ENCODE results near the gene ENPP6. TPM values are rescaled to one million over a fixed set of nuclear protein-coding genes. Genes with fewer than 3 reads are reported as not detected.
"Not testable (repeated sequence)": the region's sequence is repeated elsewhere in the genome, so short reads cannot be mapped to it uniquely, and the experiment has no call there.

The ENPP6 gene
- total RNA-seq, 2 donors from 2014 or later, result 0.82 to 2.2 TPM

DNA sequence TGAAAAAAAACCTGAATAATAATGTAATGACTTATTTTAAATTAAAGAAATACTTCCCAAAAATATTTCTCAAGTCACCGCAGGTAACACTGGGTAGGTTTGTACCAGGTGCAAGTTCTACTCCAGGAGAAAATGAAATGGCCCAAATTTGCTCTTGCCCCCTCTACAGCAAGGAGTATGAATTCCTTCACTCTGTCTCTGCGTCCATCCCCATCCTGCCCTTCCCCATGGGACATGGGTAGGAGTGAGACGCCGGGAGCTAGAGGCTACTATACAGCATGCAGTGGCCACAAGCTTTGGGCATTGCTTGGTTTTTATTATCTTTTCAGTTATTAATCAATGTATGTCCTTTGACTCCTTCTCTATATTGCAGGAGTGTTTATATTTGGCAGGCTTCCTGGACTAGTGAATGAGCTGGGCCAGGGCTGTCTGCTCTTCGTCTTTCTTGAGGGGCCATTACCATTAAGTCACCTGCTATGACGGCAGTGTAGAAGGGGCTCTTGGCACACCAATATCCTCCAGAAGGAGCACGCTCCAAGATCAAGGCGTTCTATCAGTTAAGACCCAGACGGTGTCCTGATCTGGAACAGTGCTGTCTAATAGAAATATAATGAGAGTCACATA lies 149.6 kb downstream of the ENPP6 start:
- H3K9me3 Mint-ChIP-seq, result peaks cover 11% of the 10 kb centered on the region
- no peak for ATAC-seq (replicated peaks)
- H3K27ac Mint-ChIP-seq, result no peak overlapping the region
- H3K27me3 Mint-ChIP-seq, result peaks cover 25% of the 10 kb centered on the region
- H3K36me3 Mint-ChIP-seq (ENCODE audit: low read depth), result no peaks in the 10 kb centered on the region
- no peaks in the 10 kb centered on the region for H3K4me1 Mint-ChIP-seq
- H3K4me3 Mint-ChIP-seq, result no peak overlapping the region

DNA sequence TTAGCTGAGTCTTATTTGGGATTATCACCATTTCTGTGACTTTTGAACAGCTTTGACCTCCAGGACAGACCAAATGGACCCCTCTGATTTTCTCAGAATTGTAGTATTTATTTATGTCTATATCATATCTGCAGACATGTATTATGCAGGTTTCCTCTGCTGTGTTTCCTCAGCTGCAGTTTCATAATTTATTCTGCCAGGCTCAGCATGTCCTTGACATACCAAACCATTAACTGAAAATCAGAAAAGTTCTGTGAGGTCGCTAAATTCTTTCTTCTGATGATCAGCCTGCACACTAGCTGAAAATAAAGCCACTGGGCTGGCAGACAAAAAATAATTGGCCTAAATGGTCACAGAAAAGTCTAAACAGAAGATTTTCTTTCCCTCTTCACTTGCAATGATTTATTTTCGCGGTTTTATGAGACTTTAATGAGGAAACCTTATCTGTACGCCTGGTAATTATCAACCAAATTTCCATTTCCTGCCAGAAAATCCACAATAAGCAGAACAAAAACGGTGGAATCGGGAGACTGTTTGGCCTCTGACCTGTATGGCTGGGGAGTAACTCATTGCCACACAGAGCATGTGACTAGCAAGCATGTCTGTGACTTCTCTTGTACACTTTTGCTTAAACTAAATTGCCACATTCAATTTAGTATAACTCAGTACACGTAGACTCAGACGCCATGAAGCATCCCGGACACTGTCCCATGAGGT lies 150.9 kb downstream of the ENPP6 start:
- H3K27me3 Mint-ChIP-seq, result peaks cover 25% of the 10 kb centered on the region
- ATAC-seq (replicated peaks), result no peak
- no peaks in the 10 kb centered on the region for H3K36me3 Mint-ChIP-seq (ENCODE audit: low read depth)
- no peak overlapping the region for H3K27ac Mint-ChIP-seq
- H3K4me1 Mint-ChIP-seq, result no peaks in the 10 kb centered on the region
- H3K4me3 Mint-ChIP-seq, result no peak overlapping the region
- peaks cover 1% of the 10 kb centered on the region for H3K9me3 Mint-ChIP-seq

DNA sequence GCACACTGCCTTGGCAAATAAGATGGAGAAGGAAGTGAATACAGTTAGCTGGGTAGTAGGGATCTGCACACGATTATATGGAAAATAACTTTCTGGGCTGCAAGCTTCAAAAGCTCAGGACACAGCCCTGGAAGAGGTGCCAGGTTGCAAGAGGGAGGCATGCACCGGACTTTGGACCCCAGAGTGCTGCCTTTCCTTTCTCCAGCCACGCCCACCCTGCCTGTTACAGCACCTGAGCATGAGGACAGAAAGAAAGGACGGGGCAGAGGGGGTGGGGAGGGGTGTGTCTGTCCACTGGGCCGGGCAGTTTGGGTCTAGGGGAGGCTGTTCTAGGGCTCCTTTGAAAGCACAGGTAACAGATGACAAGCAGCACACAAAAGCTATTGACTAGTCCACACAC lies 152.8 kb downstream of the ENPP6 start:
- no peaks in the 10 kb centered on the region for H3K36me3 Mint-ChIP-seq (ENCODE audit: low read depth)
- no peaks in the 10 kb centered on the region for H3K4me1 Mint-ChIP-seq
- ATAC-seq (replicated peaks), result no peak
- no peak overlapping the region for H3K4me3 Mint-ChIP-seq
- H3K27ac Mint-ChIP-seq, result no peak overlapping the region
- H3K9me3 Mint-ChIP-seq, result no peaks in the 10 kb centered on the region
- peaks cover 25% of the 10 kb centered on the region for H3K27me3 Mint-ChIP-seq

DNA sequence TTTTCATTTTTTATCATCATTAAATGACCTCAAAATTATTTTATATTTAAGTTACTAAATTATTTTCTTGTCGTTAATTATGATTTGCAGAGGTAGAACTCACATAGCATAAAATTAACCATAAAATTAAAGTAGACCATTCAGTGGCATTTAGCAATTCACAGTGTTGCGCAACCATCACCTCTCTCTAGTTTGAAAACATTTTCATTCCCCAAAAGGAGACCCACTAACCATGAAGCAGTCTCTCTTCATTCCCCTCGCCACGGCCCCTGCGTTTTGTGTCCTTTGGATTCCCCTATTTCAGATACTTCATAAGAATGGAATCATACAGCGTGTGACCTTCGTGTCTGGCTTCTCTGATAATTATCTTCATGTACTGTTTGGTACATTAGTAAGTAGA lies 154.9 kb downstream of the ENPP6 start:
- Mint-ChIP-seq H3K4me3 (no peak overlapping the region), H3K27ac (no peak overlapping the region), H3K27me3 (peaks cover 20% of the 10 kb centered on the region), H3K4me1 (no peaks in the 10 kb centered on the region), H3K36me3 (ENCODE audit: low read depth) (no peaks in the 10 kb centered on the region), H3K9me3 (no peaks in the 10 kb centered on the region)
- ATAC-seq (replicated peaks), result no peak

- no peak for ATAC-seq (replicated peaks)
- H3K4me1 Mint-ChIP-seq, result no peaks in the 10 kb centered on the region
- no peak overlapping the region for H3K4me3 Mint-ChIP-seq
- H3K27ac Mint-ChIP-seq, result no peak overlapping the region
- H3K36me3 Mint-ChIP-seq (ENCODE audit: low read depth), result no peaks in the 10 kb centered on the region
- no peaks in the 10 kb centered on the region for H3K9me3 Mint-ChIP-seq
- peaks cover 15% of the 10 kb centered on the region for H3K27me3 Mint-ChIP-seq
These were observed 156.1 kb downstream of the ENPP6 start for GRCh38 chr4:184061582-184061981.

DNA sequence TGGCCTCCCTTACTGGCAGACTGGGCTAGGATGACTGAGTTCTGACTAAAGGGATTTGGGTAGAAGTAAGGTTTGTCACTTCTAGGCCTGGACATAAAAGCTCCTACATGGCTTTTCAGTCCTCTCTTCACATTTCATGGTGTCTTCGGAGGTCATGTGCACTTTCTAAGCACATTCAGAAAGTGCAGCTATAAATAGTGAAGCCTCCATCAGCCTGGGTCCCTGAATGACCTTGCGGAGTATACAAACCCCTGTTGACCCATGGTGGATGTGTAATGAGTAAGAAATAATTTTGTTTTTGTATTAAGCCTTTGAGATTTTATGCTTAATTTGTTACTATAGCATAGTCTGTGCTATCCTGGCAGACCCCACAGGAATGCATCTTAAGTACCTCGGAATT lies 158.6 kb downstream of the ENPP6 start:
- H3K27me3 Mint-ChIP-seq, result peaks cover 13% of the 10 kb centered on the region
- no peaks in the 10 kb centered on the region for H3K36me3 Mint-ChIP-seq (ENCODE audit: low read depth)
- H3K4me1 Mint-ChIP-seq, result no peaks in the 10 kb centered on the region
- no peaks in the 10 kb centered on the region for H3K9me3 Mint-ChIP-seq
- no peak for ATAC-seq (replicated peaks)
- no peak overlapping the region for H3K27ac Mint-ChIP-seq
- no peak overlapping the region for H3K4me3 Mint-ChIP-seq

- no peak overlapping the region for H3K4me3 Mint-ChIP-seq
- H3K36me3 Mint-ChIP-seq (ENCODE audit: low read depth), result no peaks in the 10 kb centered on the region
- H3K27me3 Mint-ChIP-seq, result peaks cover 15% of the 10 kb centered on the region
- no peak overlapping the region for H3K27ac Mint-ChIP-seq
- H3K4me1 Mint-ChIP-seq, result no peaks in the 10 kb centered on the region
- no peaks in the 10 kb centered on the region for H3K9me3 Mint-ChIP-seq
- ATAC-seq (replicated peaks), result no peak
These were observed 159.6 kb downstream of the ENPP6 start for GRCh38 chr4:184058026-184058425.

DNA sequence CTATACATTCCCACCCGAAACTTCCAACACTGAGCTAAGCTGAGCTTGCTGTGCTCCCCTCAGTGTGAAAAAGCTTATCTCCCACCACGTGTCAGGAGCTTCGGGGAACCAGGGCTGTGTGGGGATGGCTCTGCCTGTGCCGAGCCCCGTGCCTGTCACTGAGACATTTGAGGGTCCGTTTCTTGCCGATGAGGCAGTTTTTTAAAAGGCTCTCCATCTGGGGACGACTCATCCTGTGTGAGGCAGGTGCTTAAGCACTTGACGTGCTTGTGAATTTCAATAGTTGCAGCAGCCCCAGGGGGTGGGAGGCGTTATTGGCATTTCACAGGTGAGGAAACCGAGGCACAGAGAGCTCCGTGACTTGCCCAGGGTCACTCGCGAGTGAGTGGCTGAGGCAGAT lies 160.8 kb downstream of the ENPP6 start:
- Mint-ChIP-seq H3K9me3 (no peaks in the 10 kb centered on the region), H3K4me1 (no peaks in the 10 kb centered on the region), H3K27ac (no peak overlapping the region), H3K27me3 (peaks cover 21% of the 10 kb centered on the region), H3K4me3 (no peak overlapping the region), H3K36me3 (ENCODE audit: low read depth) (no peaks in the 10 kb centered on the region)
- ATAC-seq (replicated peaks), result no peak

DNA sequence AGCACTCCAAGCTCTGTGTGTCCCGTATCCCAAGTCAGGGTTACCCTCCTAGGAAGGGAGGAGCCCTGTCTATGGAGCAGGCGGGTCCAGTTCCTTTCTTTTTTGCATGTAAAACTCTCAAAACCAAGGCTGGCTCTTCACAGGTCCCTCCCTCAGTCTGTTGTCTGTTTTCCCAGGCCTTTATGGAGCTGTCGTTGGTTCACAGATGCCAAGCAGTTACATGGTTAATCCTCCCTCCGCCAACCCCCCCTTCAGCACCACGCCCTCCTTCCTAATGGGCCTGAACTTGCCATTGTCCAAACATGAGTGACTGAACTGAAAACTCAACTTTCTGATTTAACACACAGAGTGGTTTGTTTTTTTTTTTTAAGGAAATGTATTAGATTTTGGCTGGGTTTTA lies 164.2 kb downstream of the ENPP6 start:
- Mint-ChIP-seq H3K27ac (no peak overlapping the region), H3K27me3 (peaks cover 27% of the 10 kb centered on the region), H3K36me3 (ENCODE audit: low read depth) (no peaks in the 10 kb centered on the region), H3K9me3 (no peaks in the 10 kb centered on the region), H3K4me1 (no peaks in the 10 kb centered on the region), H3K4me3 (no peak overlapping the region)
- ATAC-seq (replicated peaks), result no peak

DNA sequence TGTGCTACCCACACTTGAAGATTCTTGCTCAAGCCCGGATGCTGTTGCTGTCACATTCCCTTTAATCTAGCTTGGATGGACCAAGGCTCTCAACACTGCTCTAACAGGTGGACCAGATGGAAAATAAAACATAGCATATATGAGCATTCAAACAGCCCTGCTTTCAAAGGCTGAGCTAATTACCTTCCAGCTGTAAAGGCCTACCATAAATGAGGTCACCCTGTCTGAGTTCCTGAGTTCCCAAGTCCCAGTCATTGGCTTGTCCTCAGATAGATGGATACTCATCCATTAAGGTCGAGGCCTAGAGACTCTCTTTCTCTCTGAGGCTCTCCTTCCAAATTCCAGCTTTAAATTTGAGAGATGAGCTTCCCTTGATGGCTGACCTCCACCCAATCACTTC lies 165.1 kb downstream of the ENPP6 start:
- Mint-ChIP-seq H3K9me3 (no peaks in the 10 kb centered on the region), H3K4me1 (no peaks in the 10 kb centered on the region), H3K36me3 (ENCODE audit: low read depth) (no peaks in the 10 kb centered on the region), H3K27ac (no peak overlapping the region), H3K4me3 (no peak overlapping the region), H3K27me3 (peaks cover 27% of the 10 kb centered on the region)
- ATAC-seq (replicated peaks), result no peak

DNA sequence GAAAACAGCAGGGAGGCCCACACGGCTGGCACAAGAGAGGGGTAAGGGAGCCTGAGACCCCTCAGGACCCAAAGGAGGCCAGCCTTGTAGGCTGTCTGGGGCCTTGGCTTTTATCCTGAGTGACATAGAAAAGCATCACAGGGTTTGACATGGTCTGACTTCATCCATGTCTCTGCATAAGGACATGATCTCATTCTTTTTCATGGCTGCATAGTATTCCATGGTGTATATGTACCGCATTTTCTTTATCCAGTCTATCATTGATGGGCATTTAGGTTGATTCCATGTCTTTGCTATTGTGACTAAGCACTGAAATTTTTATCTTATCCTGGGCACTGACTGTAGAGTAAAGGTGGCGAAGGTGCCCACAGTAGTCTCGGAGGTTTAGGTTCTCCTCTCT lies 166.4 kb downstream of the ENPP6 start:
- H3K9me3 Mint-ChIP-seq; H3K27ac Mint-ChIP-seq; H3K4me3 Mint-ChIP-seq; H3K4me1 Mint-ChIP-seq; H3K36me3 Mint-ChIP-seq (ENCODE audit: low read depth); ATAC-seq (replicated peaks): not testable (repeated sequence)
- peaks cover 35% of the 10 kb centered on the region for H3K27me3 Mint-ChIP-seq

GRCh38 chr4:184046148-184046547 lies 171.5 kb downstream of the ENPP6 start:
- no peaks in the 10 kb centered on the region for H3K36me3 Mint-ChIP-seq (ENCODE audit: low read depth)
- no peak overlapping the region for H3K27ac Mint-ChIP-seq
- H3K4me3 Mint-ChIP-seq, result no peak overlapping the region
- no peak for ATAC-seq (replicated peaks)
- peaks cover 7% of the 10 kb centered on the region for H3K9me3 Mint-ChIP-seq
- H3K27me3 Mint-ChIP-seq, result peaks cover 24% of the 10 kb centered on the region
- no peaks in the 10 kb centered on the region for H3K4me1 Mint-ChIP-seq

- Mint-ChIP-seq H3K27ac (no peak overlapping the region), H3K4me1 (no peaks in the 10 kb centered on the region), H3K9me3 (no peaks in the 10 kb centered on the region), H3K4me3 (no peak overlapping the region), H3K36me3 (ENCODE audit: low read depth) (no peaks in the 10 kb centered on the region), H3K27me3 (peaks cover 43% of the 10 kb centered on the region)
- ATAC-seq (replicated peaks), result no peak
These were observed 176.5 kb downstream of the ENPP6 start for GRCh38 chr4:184041156-184041555.

GRCh38 chr4:184039963-184040383 lies 177.7 kb downstream of the ENPP6 start:
- Mint-ChIP-seq H3K4me3 (no peak overlapping the region), H3K4me1 (no peaks in the 10 kb centered on the region), H3K27me3 (peaks cover 50% of the 10 kb centered on the region), H3K36me3 (ENCODE audit: low read depth) (no peaks in the 10 kb centered on the region), H3K9me3 (no peaks in the 10 kb centered on the region), H3K27ac (no peak overlapping the region)
- peak; percentile 44 for ATAC-seq (replicated peaks)

All from activated T-helper 17 cell treated with anti-CD3 and anti-CD28 coated beads, Interleukin-2, amount 50 U/mL, for 72 hours (primary cell).